VCaP (cell line): Measurements from ENCODE around the gene PGC.

Experiments
- H3K27ac ChIP-seq: fragments of 450-650 bp; 2 replicates; pipeline ENCODE4 v1.5.1; 2017
- CTCF ChIP-seq: fragments of 450-650 bp; conservative IDR thresholded peaks from 2 replicates; pipeline ENCODE4 v1.5.1; 2017; ENCODE audit warnings: mild to moderate bottlenecking, moderate library complexity

Gene PGC

GRCh38 chr6:41699063-41699462 is 48.1 kb downstream of the PGC start:
- no peak for TF ChIP-seq CTCF
- H3K27ac ChIP-seq: no peak overlapping the region

- H3K27ac ChIP-seq: no peak overlapping the region
- TF ChIP-seq CTCF: no peak
Measured at GRCh38 chr6:41697861-41698781, 49.1 kb downstream of the PGC start.

GRCh38 chr6:41696788-41697187 is 50.4 kb downstream of the PGC start:
- no peak overlapping the region for H3K27ac ChIP-seq
- no peak for TF ChIP-seq CTCF

GRCh38 chr6:41695825-41696224 is 51.4 kb downstream of the PGC start:
- no peak overlapping the region for H3K27ac ChIP-seq
- TF ChIP-seq CTCF: no peak

GRCh38 chr6:41694815-41695526 is 52.2 kb downstream of the PGC start:
- no peak overlapping the region for H3K27ac ChIP-seq
- TF ChIP-seq CTCF: no peak

- no peak for TF ChIP-seq CTCF
- no peak overlapping the region for H3K27ac ChIP-seq
Measured at GRCh38 chr6:41693281-41694240, 53.6 kb downstream of the PGC start.
